PC-3 (cell line): Measurements from ENCODE around the gene GNB5. TPM values are rescaled to one million over a fixed set of nuclear protein-coding genes. Genes with fewer than 3 reads are reported as not detected.

ENCODE experiments used
- ATAC-seq: fragments of 200-7000 bp; cut with Tn5 transposase; 2 replicates; pipeline ENCODE4 v1.9.1; 2020; ENCODE audit warnings: mild to moderate bottlenecking, moderate library complexity
- BruUV-seq: library from RNA; stranded (reverse); fragments of 400-500 nt; replicated peaks from 2 replicates; lab custom pipeline; 2021; lab: Mats Ljungman, UMichigan
- CTCF ChIA-PET: fragments of 300-600 bp; sonication (Branson Sonifier 250); formaldehyde crosslinking; loops from one replicate; lab custom pipeline; 2022; ENCODE audit warnings: antibody characterized with exemption; lab: Charles Lee
- POLR2A ChIA-PET: fragments of 300-600 bp; sonication (Branson Sonifier 250); formaldehyde crosslinking; loops from one replicate; lab custom pipeline; 2022; ENCODE audit warnings: antibody characterized with exemption; ENCODE audit not compliant: unreplicated experiment; lab: Charles Lee
- DNase-seq: peaks from one replicate; pipeline ENCODE4 v3.0.0-alpha.2; 2015
- H2AFZ ChIP-seq: fragments of 300-600 bp; sonication (generic); 2 replicates; pipeline ENCODE4 v1.6.0; 2016; ENCODE audit warnings: antibody characterized with exemption, low read length
- H3F3A ChIP-seq: fragments of 300-600 bp; sonication (generic); one replicate; pipeline ENCODE4 v1.6.0; 2017; ENCODE audit warnings: antibody characterized with exemption, low read length, control low read depth, mild to moderate bottlenecking; ENCODE audit not compliant: unreplicated experiment
- H3K27ac ChIP-seq: fragments of 300-600 bp; sonication (generic); 2 replicates; pipeline ENCODE4 v1.5.1; 2016; ENCODE audit warnings: mild to moderate bottlenecking, low read length
- H3K27me3 ChIP-seq: fragments of 300-600 bp; sonication (generic); 2 replicates; pipeline ENCODE4 v1.6.1; 2016; ENCODE audit warnings: low read length, mixed read lengths
- H3K36me3 ChIP-seq: fragments of 300-600 bp; sonication (generic); 2 replicates; pipeline ENCODE4 v1.6.1; 2016; ENCODE audit warnings: low read depth, mixed run types, low read length, mixed read lengths
- H3K4me1 ChIP-seq: fragments of 300-600 bp; sonication (generic); 2 replicates; pipeline ENCODE4 v1.5.1; 2016; ENCODE audit warnings: low read length; ENCODE audit not compliant: insufficient read depth
- H3K4me2 ChIP-seq: fragments of 300-600 bp; sonication (generic); 2 replicates; pipeline ENCODE4 v1.6.0; 2016; ENCODE audit warnings: low read length
- H3K4me3 ChIP-seq: fragments of 300-600 bp; sonication (generic); 2 replicates; pipeline ENCODE4 v1.5.1; 2016; ENCODE audit warnings: mild to moderate bottlenecking, low read length, mixed read lengths
- H3K79me2 ChIP-seq: fragments of 300-600 bp; sonication (generic); 2 replicates; pipeline ENCODE4 v1.6.1; 2017; ENCODE audit warnings: low read length, mixed read lengths
- H3K9ac ChIP-seq: fragments of 300-600 bp; sonication (generic); 2 replicates; pipeline ENCODE4 v1.6.0; 2016; ENCODE audit warnings: mild to moderate bottlenecking, low read length
- H3K9me2 ChIP-seq: fragments of 300-600 bp; sonication (generic); replicated peaks from 2 replicates; pipeline ENCODE4 v1.6.1; 2016; ENCODE audit warnings: mixed run types, low read length, mixed read lengths
- H3K9me3 ChIP-seq: fragments of 300-600 bp; sonication (generic); 2 replicates; pipeline ENCODE4 v1.6.1; 2016; ENCODE audit warnings: low read length, mixed read lengths
- H4K20me1 ChIP-seq: fragments of 300-600 bp; sonication (generic); 2 replicates; pipeline ENCODE4 v1.6.1; 2016; ENCODE audit warnings: low read length, mixed read lengths
- CTCF ChIP-seq: fragments of 300-600 bp; sonication (generic); conservative IDR thresholded peaks from 2 replicates; pipeline ENCODE4 v1.5.1; 2017; ENCODE audit warnings: antibody characterized with exemption, low read depth, mild to moderate bottlenecking, low read length
- EZH2 ChIP-seq: fragments of 300-600 bp; sonication (generic); IDR thresholded peaks from one replicate; pipeline ENCODE4 v1.6.1; 2017; ENCODE audit warnings: antibody characterized with exemption, mild to moderate bottlenecking, low read length; ENCODE audit not compliant: unreplicated experiment
- EZH2phosphoT487 ChIP-seq: fragments of 300-600 bp; sonication (generic); IDR thresholded peaks from 2 replicates; pipeline ENCODE4 v1.6.1; 2018; ENCODE audit warnings: mild to moderate bottlenecking, antibody characterized with exemption, low read length, borderline replicate concordance
- intact Hi-C: fragments of 100-400 bp; cut with micrococcal nuclease; formaldehyde crosslinking; loops from 2 replicates; pipeline ENCODE4 v1.9.0; 2023
- total RNA-seq: library from RNA; depleted of rRNA; stranded (reverse); fragments of >200 nt; gene quantifications from 2 replicates; pipeline ENCODE4 v1.2.3, GENCODE V29; 2014

GNB5 gene
- total RNA-seq, 1 experiment from 2014 or later = 49.3 TPM

DNA sequence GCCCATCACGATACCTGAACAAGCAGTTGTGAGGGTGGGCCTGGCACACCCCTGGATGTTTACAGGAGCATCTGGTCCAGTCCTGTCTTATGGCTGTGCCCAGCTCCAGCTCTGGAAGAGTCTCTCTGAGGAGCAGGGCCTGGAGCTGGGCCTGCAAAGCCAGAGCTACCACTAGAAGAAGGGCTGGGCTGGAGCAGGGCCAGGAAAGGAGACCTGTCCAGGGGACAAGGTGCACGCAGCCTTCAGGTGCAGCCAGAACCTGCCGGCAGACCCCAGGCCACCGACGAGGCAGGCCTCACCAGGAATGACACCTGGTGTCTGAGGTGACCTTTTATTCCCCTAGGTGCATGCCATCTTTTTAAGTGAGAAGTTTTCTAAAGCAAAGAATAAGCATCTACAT, 70.2 kb downstream of the GNB5 start:
- H3K36me3 ChIP-seq = no peaks in the 10 kb centered on the region
- no peak overlapping the region for H3K4me2 ChIP-seq
- ChIA-PET CTCF (no interaction called here), POLR2A (no interaction called here)
- BruUV-seq = no TSS peak
- ATAC-seq = no peak
- no peak overlapping the region for H3K9ac ChIP-seq
- no peaks in the 10 kb centered on the region for H3K79me2 ChIP-seq
- H3K27me3 ChIP-seq = no peaks in the 10 kb centered on the region
- no peak overlapping the region for H3K27ac ChIP-seq
- TF ChIP-seq CTCF (no peak), EZH2phosphoT487 (no peak), EZH2 (no peak)
- no peak overlapping the region for H2AFZ ChIP-seq
- H3F3A ChIP-seq = peaks cover 3% of the 10 kb centered on the region
- no peak overlapping the region for H3K4me3 ChIP-seq
- H3K9me3 ChIP-seq = no peaks in the 10 kb centered on the region
- no peaks in the 10 kb centered on the region for H3K9me2 ChIP-seq
- intact Hi-C loops = no loop called here
- no peak for DNase-seq
- H3K4me1 ChIP-seq = peaks cover 18% of the 10 kb centered on the region
- no peaks in the 10 kb centered on the region for H4K20me1 ChIP-seq

GRCh38 chr15:52120488-52120887, 70.7 kb downstream of the GNB5 start:
- Histone ChIP-seq H3F3A (peaks cover 3% of the 10 kb centered on the region), H3K27ac (no peak overlapping the region), H3K36me3 (no peaks in the 10 kb centered on the region), H3K9me2 (no peaks in the 10 kb centered on the region), H3K4me2 (no peak overlapping the region), H4K20me1 (no peaks in the 10 kb centered on the region), H2AFZ (no peak overlapping the region), H3K27me3 (no peaks in the 10 kb centered on the region), H3K79me2 (no peaks in the 10 kb centered on the region), H3K9me3 (no peaks in the 10 kb centered on the region), H3K4me3 (no peak overlapping the region), H3K9ac (no peak overlapping the region), H3K4me1 (peaks cover 15% of the 10 kb centered on the region)
- CTCF ChIA-PET = no interaction called here
- TF ChIP-seq CTCF = no peak
- TF ChIP-seq EZH2 = no peak
- TF ChIP-seq EZH2phosphoT487 = no peak
- POLR2A ChIA-PET = no interaction called here
- DNase-seq = no peak
- ATAC-seq = no peak
- BruUV-seq = no TSS peak
- intact Hi-C loops = no loop called here

DNA sequence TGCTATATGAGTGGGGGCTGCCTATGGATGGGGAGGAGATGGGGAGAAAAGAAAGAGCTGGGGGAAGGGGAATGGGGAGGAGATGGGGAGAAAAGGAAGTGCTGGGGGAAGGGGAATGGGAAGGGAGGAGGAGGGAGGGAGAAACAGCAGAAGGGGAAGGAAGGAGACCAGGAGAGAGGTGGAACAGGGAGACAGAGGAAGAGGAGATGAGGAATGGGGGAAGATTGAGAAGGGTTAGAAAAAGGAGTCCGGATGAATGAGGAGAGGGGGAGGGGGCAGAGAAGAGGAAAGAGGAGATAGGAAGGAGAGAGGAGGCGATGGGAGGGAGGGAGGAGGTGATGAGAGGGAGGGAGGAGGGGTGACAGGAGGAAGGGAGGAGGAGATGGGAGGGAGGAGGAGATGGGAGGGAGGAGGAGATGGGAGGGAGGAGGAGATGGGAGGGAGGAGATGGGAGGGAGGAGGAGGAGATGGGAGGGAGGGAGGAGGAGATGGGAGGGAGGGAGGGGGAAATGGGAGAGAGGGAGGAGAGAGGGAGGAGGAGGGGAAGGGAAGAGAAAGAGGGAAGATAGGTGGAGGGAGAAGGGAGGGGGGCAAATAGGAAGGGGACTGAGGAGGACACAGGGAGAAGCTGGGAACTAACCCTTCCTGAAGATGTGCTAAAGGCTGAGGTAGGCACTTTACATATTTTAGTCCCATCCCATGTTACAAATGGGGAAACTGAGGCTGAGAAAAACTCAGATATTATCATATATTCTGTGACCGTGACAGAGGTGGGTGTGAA, 72.0 kb downstream of the GNB5 start:
- BruUV-seq = no TSS peak
- POLR2A ChIA-PET = no interaction called here

More for the DNA sequence above, 72.0 kb downstream of the GNB5 start:
- Histone ChIP-seq H3K27me3 (no peaks in the 10 kb centered on the region), H4K20me1 (no peaks in the 10 kb centered on the region), H3K79me2 (no peaks in the 10 kb centered on the region), H3K9me2 (no peaks in the 10 kb centered on the region), H3K4me1 (peaks cover 4% of the 10 kb centered on the region), H3K27ac (no peak overlapping the region), H3K9me3 (no peaks in the 10 kb centered on the region), H3F3A (no peaks in the 10 kb centered on the region), H2AFZ (no peak overlapping the region), H3K9ac (no peak overlapping the region), H3K4me2 (no peak overlapping the region), H3K36me3 (no peaks in the 10 kb centered on the region), H3K4me3 (no peak overlapping the region)
- intact Hi-C loops = no loop called here
- no peak for TF ChIP-seq CTCF
- TF ChIP-seq EZH2 = no peak
- TF ChIP-seq EZH2phosphoT487 = no peak
- DNase-seq = no peak
- CTCF ChIA-PET = no interaction called here
- ATAC-seq = no peak
